GM21447 (cell line): Measurements from ENCODE around the gene SLC22A23.

ENCODE experiments used
- ATAC-seq: cut with Tn5 transposase; IDR thresholded peaks from one replicate; pipeline ENCODE4 v1.9.1; 2021; ENCODE audit not compliant: unreplicated experiment

Gene SLC22A23

GRCh38 chr6:3444276-3445088 is 12.4 kb downstream of the SLC22A23 start:
- ATAC-seq: no peak

GRCh38 chr6:3443221-3443515 is 13.7 kb downstream of the SLC22A23 start:
- no peak for ATAC-seq

GRCh38 chr6:3442431-3443220 is 14.2 kb downstream of the SLC22A23 start:
- no peak for ATAC-seq

- no peak for ATAC-seq
Observed at GRCh38 chr6:3440911-3441310, 15.9 kb downstream of the SLC22A23 start.

DNA sequence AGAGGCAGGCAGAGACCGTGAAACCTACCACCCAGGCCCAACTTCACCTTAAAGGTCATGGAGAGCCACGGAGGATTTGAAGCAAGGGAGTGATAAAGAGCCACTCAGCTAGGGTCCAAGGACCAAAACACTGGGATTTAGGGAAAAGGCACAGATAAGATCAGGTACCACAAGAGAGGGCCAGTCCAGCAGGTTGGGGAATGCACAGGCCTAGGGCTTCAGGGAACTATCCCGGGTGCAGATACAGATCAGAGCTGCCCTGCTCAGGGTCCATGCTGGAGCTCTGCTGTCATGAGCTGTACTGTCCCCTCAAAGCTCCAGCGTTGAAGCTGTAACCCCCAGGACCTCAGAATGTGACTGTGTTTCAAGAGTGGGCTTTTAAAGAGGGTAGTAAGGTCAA is 16.9 kb downstream of the SLC22A23 start:
- ATAC-seq: no peak

- ATAC-seq: no peak
Observed at GRCh38 chr6:3438190-3439167, 18.4 kb downstream of the SLC22A23 start.

DNA sequence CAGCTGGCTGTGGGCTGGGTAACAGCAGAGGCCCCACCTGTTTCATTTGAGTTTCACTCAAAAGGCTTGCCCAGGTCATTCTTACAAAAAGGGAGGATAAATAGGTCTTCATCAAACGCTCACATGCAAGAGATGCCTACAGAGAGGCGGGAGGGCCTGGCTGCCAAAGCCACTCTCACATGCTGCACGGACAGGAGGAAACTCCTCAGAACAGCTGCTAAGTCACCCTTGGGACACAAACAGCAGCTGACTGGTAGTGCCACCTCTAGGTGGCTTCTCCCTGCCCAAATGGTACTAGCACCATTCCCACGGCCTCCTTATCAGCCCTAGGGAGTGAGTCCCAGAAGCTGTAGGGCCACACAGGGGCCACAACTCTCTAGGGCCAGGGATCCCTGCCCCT is 23.8 kb downstream of the SLC22A23 start:
- no peak for ATAC-seq

GRCh38 chr6:3432416-3432815 is 24.4 kb downstream of the SLC22A23 start:
- no peak for ATAC-seq

DNA sequence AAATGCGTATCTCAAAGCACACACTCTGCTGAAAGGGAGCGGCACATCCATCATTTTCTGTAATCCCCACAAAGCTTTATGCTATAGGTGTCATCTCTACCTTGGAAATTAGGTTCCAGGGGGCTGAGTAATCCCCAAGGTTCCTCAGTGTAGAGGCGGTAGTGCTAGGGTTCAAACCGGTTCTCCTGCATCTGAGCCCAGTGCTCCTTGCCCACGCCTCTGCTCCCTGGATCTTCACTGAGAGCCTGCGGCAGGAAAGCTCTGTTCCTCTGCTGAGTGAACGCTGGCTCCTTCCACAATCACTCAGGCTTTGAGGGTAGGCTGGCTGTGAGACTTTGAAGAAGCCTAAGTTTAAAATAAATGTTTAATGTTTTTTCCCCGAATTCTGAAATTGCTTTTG is 24.9 kb downstream of the SLC22A23 start:
- ATAC-seq: no peak

- no peak for ATAC-seq
Observed at GRCh38 chr6:3429211-3429610, 27.6 kb downstream of the SLC22A23 start.

GRCh38 chr6:3428700-3429099 is 28.1 kb downstream of the SLC22A23 start:
- no peak for ATAC-seq

GRCh38 chr6:3428247-3428646 is 28.6 kb downstream of the SLC22A23 start:
- no peak for ATAC-seq

- no peak for ATAC-seq
Observed at GRCh38 chr6:3427687-3428085, 29.2 kb downstream of the SLC22A23 start.

- no peak for ATAC-seq
Observed at GRCh38 chr6:3426927-3427686, 29.7 kb downstream of the SLC22A23 start.

DNA sequence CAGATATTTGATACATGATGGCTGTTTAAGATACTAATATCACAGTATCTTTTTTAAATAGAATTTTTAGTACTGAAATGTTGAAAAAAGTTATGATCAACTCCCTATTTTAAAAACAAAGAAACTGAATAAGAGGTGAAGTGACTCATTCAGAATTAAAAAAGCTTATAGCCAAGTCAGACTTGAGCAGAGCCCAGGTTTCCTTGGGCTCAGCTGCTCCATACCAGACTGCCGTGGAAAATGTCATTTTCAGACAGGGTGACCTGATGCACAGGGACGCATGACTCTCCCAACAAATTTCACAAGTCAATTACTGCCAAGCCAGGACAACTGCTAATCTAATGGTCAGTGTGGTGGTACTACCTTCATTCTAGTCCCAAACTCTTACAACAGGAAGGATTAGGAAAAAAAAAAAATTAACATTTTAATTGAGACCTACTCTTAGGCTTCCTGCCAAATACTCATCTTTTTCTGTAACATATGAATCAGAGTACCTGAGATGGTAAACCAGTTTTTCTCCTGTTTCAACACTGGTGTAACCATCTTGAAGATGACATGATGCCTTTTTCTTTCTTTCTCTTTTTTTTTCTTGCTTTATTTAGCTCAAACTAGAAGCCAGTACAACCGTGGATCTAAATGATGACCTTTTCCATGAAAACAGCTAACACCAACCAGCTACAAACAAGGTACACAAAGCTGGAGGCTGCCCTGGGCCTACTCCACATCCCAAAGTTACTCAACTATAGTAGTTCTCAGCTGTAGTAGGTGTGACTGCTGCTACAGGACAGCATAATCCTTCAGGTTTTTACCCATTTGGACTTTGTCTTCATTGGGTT is 30.5 kb downstream of the SLC22A23 start:
- no peak for ATAC-seq

DNA sequence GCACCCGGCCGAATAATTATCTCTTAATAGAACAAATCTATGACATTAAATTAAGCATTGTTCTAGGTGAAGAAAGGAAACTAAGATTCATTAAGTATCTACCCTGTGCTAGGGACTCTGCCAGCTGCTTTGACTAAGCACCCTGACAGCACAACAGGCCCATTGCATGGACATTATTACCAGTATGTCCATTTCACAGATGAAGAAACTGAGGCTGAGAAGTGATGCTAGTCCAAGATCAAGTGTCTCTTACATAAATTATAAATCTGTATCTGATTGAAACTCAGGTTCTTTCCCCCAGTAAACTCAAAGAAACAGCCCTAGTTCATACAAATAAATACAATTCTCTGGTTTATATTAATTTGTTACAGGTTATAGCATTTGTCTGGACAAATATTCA is 31.3 kb downstream of the SLC22A23 start:
- ATAC-seq: no peak

DNA sequence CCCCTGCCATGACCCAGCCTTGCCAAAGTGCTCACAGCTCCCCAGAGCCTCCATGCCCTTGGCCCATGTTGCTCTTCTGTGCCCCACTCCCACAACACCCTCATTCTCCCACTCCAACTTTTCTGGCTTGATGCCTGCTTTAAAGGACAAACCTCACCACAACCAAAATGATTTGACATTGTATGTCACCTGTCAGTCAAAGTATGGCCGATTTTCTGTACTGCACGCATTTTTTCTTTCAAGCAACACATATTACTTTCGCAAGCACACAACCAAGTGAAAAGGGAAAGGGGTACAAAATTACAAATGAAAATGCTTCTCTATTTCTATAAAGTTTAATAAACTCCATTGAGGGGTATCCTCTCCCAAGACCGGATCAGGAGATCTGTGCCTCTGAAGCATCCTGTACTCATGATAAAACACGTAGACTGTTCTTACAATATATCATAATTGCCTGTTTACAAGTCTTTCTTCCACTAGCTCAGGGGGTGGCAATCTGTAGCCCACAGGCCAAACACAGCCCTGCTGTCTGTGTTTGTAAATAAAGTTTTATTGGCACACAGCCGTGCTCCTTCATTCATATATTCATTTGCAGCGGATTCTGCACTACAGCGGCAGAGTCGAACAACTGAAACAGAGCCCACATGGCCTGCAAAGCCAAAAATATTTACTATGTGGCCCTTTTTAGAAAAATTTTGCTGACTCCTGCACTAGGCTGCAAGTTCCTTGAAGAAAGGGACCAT is 32.5 kb downstream of the SLC22A23 start:
- ATAC-seq: no peak

DNA sequence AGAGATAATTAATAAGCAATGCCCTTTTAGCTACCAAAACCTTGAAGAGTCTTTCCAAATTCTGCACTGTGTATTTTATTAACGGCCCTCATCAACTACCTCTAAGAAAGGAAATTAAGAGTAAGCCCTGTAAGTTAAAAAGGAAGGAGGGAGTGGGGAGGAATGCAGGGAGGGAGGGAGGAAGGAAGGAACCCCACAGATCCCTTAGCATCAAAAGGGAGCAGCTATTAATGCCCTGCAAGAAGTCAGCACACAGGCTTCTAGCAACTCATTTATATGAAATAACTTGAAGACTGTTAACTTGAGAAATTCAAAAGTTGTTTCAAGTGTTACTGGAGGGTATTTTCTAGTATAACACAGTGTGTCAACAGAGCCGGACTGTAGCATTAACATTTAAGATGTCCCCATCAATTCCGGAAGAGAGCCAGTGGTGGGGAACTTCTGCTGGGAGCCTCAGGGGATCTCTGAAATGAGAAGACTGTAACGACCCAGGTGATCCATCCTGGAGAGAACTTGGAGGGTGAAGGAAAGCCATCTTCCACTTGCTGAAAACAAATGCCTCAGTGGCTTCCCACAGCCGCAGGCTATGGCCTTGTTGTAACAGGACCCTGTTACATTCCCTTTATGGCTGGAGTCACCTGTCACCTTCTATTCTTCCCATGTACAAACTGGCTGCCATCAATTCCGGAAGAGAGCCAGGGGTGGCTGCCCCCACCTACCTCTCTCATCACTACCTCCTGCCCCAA is 33.2 kb downstream of the SLC22A23 start:
- ATAC-seq: no peak
